GM23338 (cell line): ENCODE measurements around the gene GOLGA6A. TPM values are rescaled to one million over a fixed set of nuclear protein-coding genes. Genes with fewer than 3 reads are reported as not detected.

Experiments
- ATAC-seq: fragments of 200-7000 bp; cut with Tn5 transposase; 3 replicates; pipeline ENCODE4 v1.9.1; 2020
- DNase-seq: peaks from one replicate; pipeline ENCODE4 v3.0.0-alpha.2; 2015; ENCODE audit warnings: low spot score
- H2AFZ ChIP-seq: fragments of 200-600 bp; sonication (generic); 2 replicates; pipeline ENCODE4 v1.8.0; 2016; ENCODE audit warnings: antibody characterized with exemption, mild to moderate bottlenecking, moderate library complexity
- H3F3A ChIP-seq: fragments of 200-600 bp; sonication (generic); replicated peaks from 2 replicates; pipeline ENCODE4 v1.8.0; 2017; ENCODE audit warnings: antibody characterized with exemption, mixed run types, low read depth
- H3K27ac ChIP-seq: fragments of 200-600 bp; sonication (generic); 2 replicates; pipeline ENCODE4 v1.6.1; 2016; ENCODE audit warnings: low read depth
- H3K27me3 ChIP-seq: fragments of 200-600 bp; sonication (generic); 2 replicates; pipeline ENCODE4 v1.8.0; 2016; ENCODE audit warnings: mild to moderate bottlenecking, mixed run types, moderate library complexity; ENCODE audit not compliant: insufficient read depth
- H3K36me3 ChIP-seq: fragments of 200-600 bp; sonication (generic); 2 replicates; pipeline ENCODE4 v1.8.0; 2016; ENCODE audit warnings: mild to moderate bottlenecking; ENCODE audit not compliant: insufficient read depth
- H3K4me1 ChIP-seq: fragments of 200-600 bp; sonication (generic); 2 replicates; pipeline ENCODE4 v1.8.0; 2016; ENCODE audit warnings: mild to moderate bottlenecking, moderate library complexity; ENCODE audit not compliant: insufficient read depth
- H3K4me2 ChIP-seq: fragments of 200-600 bp; sonication (generic); 2 replicates; pipeline ENCODE4 v1.7.1; 2017; ENCODE audit warnings: mixed run types
- H3K4me3 ChIP-seq: fragments of 200-600 bp; sonication (generic); 2 replicates; pipeline ENCODE4 v1.6.1; 2016; ENCODE audit warnings: mixed run types
- H3K79me2 ChIP-seq: fragments of 200-600 bp; sonication (generic); replicated peaks from 2 replicates; pipeline ENCODE4 v1.8.0; 2017; ENCODE audit warnings: mild to moderate bottlenecking; ENCODE audit not compliant: insufficient read depth
- H3K9me2 ChIP-seq: fragments of 200-600 bp; sonication (generic); 2 replicates; pipeline ENCODE4 v1.8.0; 2017; ENCODE audit not compliant: insufficient read depth
- H4K20me1 ChIP-seq: fragments of 200-600 bp; sonication (generic); replicated peaks from 2 replicates; pipeline ENCODE4 v1.8.0; 2017; ENCODE audit warnings: mild to moderate bottlenecking; ENCODE audit not compliant: insufficient read depth
- H3K27ac Mint-ChIP-seq: 2 replicates; pipeline ENCODE4 v1.8.0; 2020; ENCODE audit warnings: inconsistent platforms, mild to moderate bottlenecking, moderate library complexity, mixed read lengths
- H3K27me3 Mint-ChIP-seq: 3 replicates; pipeline ENCODE4 v1.8.0; 2022; ENCODE audit warnings: low read depth, mild to moderate bottlenecking, moderate library complexity, mixed read lengths, inconsistent platforms; ENCODE audit not compliant: insufficient read depth, poor library complexity
- H3K36me3 Mint-ChIP-seq: 3 replicates; pipeline ENCODE4 v1.8.0; 2021; ENCODE audit warnings: low read depth, mild to moderate bottlenecking, inconsistent platforms, moderate library complexity, mixed read lengths
- H3K4me1 Mint-ChIP-seq: 3 replicates; pipeline ENCODE4 v1.8.0; 2020; ENCODE audit warnings: mild to moderate bottlenecking, inconsistent platforms, mixed read lengths
- H3K4me3 Mint-ChIP-seq: 3 replicates; pipeline ENCODE4 v1.8.0; 2021; ENCODE audit warnings: moderate library complexity, mild to moderate bottlenecking, inconsistent platforms, mixed read lengths
- H3K9me3 Mint-ChIP-seq: 3 replicates; pipeline ENCODE4 v1.8.0; 2020; ENCODE audit warnings: moderate library complexity, mild to moderate bottlenecking, inconsistent platforms, mixed read lengths
- EZH2 ChIP-seq: fragments of 200-600 bp; sonication (generic); IDR thresholded peaks from one replicate; pipeline ENCODE4 v1.8.0; 2017; ENCODE audit warnings: antibody characterized with exemption, mild to moderate bottlenecking, low read depth; ENCODE audit not compliant: unreplicated experiment
- EZH2phosphoT487 ChIP-seq: fragments of 200-600 bp; sonication (generic); IDR thresholded peaks from one replicate; pipeline ENCODE4 v1.8.1; 2018; ENCODE audit warnings: antibody characterized with exemption; ENCODE audit not compliant: unreplicated experiment
- ZNF462 ChIP-seq: fragments of 250-450 bp; sonication (Bioruptor Pico); IDR thresholded peaks from 2 replicates; pipeline ENCODE4 v1.5.0; 2020; ENCODE audit warnings: mild to moderate bottlenecking, moderate library complexity
- polyA plus RNA-seq: library from polyadenylated mRNA; unstranded; fragments of >200 nt; fragmentation: Nextera tagmentation; extraction: Ambion mirVana; gene quantifications from 2 replicates; pipeline ENCODE4 v1.2.1, GENCODE V29; 2016
- total RNA-seq: library from RNA; depleted of rRNA; stranded (reverse); fragments of >200 nt; shearing (Covaris generic); gene quantifications from 2 replicates; pipeline ENCODE4 v1.2.3, GENCODE V29; 2014

Gene GOLGA6A
- total and polyA plus RNA-seq, 2 experiments from 2014 or later, result 0.18 to 2.1 TPM

GRCh38 chr15:74128785-74129585 lies 46.6 kb upstream of the GOLGA6A start:
- peaks cover 6% of the 10 kb centered on the region; the same call in 1 of the 3 replicates for H3K9me3 Mint-ChIP-seq

More at GRCh38 chr15:74128785-74129585, 46.6 kb upstream of the GOLGA6A start:
- H3K4me1 ChIP-seq, result peaks cover 45% of the 10 kb centered on the region
- no peaks in the 10 kb centered on the region for H3K79me2 ChIP-seq
- peak; percentile 72 for TF ChIP-seq EZH2
- peak; percentile 74 for TF ChIP-seq EZH2phosphoT487
- no peak for TF ChIP-seq ZNF462 (CRISPR knock-in tag)
- peak overlapping the region; percentile 92 for H3K4me2 ChIP-seq
- peak overlapping the region; percentile 75 for H3K4me3 ChIP-seq
- H3K27ac Mint-ChIP-seq, result no peak overlapping the region
- DNase-seq, result peak; percentile 65
- H3K36me3 ChIP-seq, result no peaks in the 10 kb centered on the region
- no peaks in the 10 kb centered on the region for H3K9me2 ChIP-seq
- H4K20me1 ChIP-seq, result no peaks in the 10 kb centered on the region
- H3K4me3 Mint-ChIP-seq, result peak overlapping the region; percentile 68
- peaks cover 45% of the 10 kb centered on the region for H3K4me1 Mint-ChIP-seq
- H3F3A ChIP-seq, result peaks cover 20% of the 10 kb centered on the region; the same call in 1 of the 2 replicates
- H2AFZ ChIP-seq, result peak overlapping the region; percentile 95
- H3K27ac ChIP-seq, result no peak overlapping the region
- peaks cover 100% of the 10 kb centered on the region for H3K27me3 ChIP-seq
- ATAC-seq, result peak; percentile 2
- no peaks in the 10 kb centered on the region for H3K36me3 Mint-ChIP-seq
- H3K27me3 Mint-ChIP-seq, result peaks cover 85% of the 10 kb centered on the region
